ENCODE data around the gene ATP1B4.

DNA sequence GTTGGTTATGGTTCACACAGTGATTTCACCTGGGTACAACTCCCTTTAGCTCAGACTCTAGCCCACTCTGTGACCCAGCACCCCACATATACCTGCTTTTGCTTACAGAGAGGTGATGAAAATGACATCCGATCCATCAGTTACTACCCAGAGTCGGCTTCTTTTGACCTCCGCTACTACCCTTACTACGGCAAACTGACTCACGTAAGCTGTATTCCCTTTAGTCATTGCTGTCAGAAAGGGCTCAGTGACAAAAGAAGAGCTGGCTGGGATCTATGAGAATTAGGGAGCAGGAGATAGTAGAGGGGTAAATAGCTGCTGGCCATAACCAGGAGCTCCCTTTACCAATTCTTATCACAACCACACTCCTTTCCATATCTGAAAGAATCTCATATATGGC lies 16.7 kb downstream of the ATP1B4 start:
- TF ChIP-seq, protein P1, sequence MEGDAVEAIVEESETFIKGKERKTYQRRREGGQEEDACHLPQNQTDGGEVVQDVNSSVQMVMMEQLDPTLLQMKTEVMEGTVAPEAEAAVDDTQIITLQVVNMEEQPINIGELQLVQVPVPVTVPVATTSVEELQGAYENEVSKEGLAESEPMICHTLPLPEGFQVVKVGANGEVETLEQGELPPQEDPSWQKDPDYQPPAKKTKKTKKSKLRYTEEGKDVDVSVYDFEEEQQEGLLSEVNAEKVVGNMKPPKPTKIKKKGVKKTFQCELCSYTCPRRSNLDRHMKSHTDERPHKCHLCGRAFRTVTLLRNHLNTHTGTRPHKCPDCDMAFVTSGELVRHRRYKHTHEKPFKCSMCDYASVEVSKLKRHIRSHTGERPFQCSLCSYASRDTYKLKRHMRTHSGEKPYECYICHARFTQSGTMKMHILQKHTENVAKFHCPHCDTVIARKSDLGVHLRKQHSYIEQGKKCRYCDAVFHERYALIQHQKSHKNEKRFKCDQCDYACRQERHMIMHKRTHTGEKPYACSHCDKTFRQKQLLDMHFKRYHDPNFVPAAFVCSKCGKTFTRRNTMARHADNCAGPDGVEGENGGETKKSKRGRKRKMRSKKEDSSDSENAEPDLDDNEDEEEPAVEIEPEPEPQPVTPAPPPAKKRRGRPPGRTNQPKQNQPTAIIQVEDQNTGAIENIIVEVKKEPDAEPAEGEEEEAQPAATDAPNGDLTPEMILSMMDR (IDR thresholded peaks at IDR 0.05): no peak
- TF ChIP-seq POLR2A (IDR thresholded peaks at IDR 0.05): no peak

All from adrenal gland (tissue), 5 donors.